ENCODE measurements around the gene KCNMA1.

Gene KCNMA1

GRCh38 chr10:76885816-76886215, 751.8 kb downstream of the KCNMA1 start:
- H3K4me3 ChIP-seq (ENCODE audit: low read length): no peak overlapping the region

GRCh38 chr10:76884673-76885275, 752.8 kb downstream of the KCNMA1 start:
- H3K4me3 ChIP-seq (ENCODE audit: low read length): no peak overlapping the region
- TF ChIP-seq ZNF274 (IDR thresholded peaks at IDR 0.05; ENCODE audit: low read depth, low read length): no peak

More at GRCh38 chr10:76885816-76886215, 751.8 kb downstream of the KCNMA1 start:
- TF ChIP-seq ZNF274 (IDR thresholded peaks at IDR 0.05; ENCODE audit: low read depth, low read length): no peak

- TF ChIP-seq ZNF274 (IDR thresholded peaks at IDR 0.05; ENCODE audit: low read depth, low read length): no peak
- H3K4me3 ChIP-seq (ENCODE audit: low read length): no peak overlapping the region
These were observed 754.0 kb downstream of the KCNMA1 start for GRCh38 chr10:76883596-76883995.

GRCh38 chr10:76882796-76883195, 754.8 kb downstream of the KCNMA1 start:
- TF ChIP-seq ZNF274 (IDR thresholded peaks at IDR 0.05; ENCODE audit: low read depth, low read length): no peak
- H3K4me3 ChIP-seq (ENCODE audit: low read length): no peak overlapping the region

- no peak for TF ChIP-seq ZNF274 (IDR thresholded peaks at IDR 0.05; ENCODE audit: low read depth, low read length)
- H3K4me3 ChIP-seq (ENCODE audit: low read length): no peak overlapping the region
These were observed 755.4 kb downstream of the KCNMA1 start for GRCh38 chr10:76882245-76882644.

GRCh38 chr10:76881477-76882220, 756.0 kb downstream of the KCNMA1 start:
- H3K4me3 ChIP-seq (ENCODE audit: low read length): no peak overlapping the region

GRCh38 chr10:76880931-76881330, 756.7 kb downstream of the KCNMA1 start:
- no peak overlapping the region for H3K4me3 ChIP-seq (ENCODE audit: low read length)
- no peak for TF ChIP-seq ZNF274 (IDR thresholded peaks at IDR 0.05; ENCODE audit: low read depth, low read length)

More at GRCh38 chr10:76881477-76882220, 756.0 kb downstream of the KCNMA1 start:
- no peak for TF ChIP-seq ZNF274 (IDR thresholded peaks at IDR 0.05; ENCODE audit: low read depth, low read length)

- H3K4me3 ChIP-seq (ENCODE audit: low read length): no peak overlapping the region
- no peak for TF ChIP-seq ZNF274 (IDR thresholded peaks at IDR 0.05; ENCODE audit: low read depth, low read length)
These were observed 758.3 kb downstream of the KCNMA1 start for GRCh38 chr10:76879116-76879913.

GRCh38 chr10:76878514-76878913, 759.1 kb downstream of the KCNMA1 start:
- H3K4me3 ChIP-seq (ENCODE audit: low read length): no peak overlapping the region
- TF ChIP-seq ZNF274 (IDR thresholded peaks at IDR 0.05; ENCODE audit: low read depth, low read length): no peak

GRCh38 chr10:76874896-76875295, 762.7 kb downstream of the KCNMA1 start:
- no peak for TF ChIP-seq ZNF274 (IDR thresholded peaks at IDR 0.05; ENCODE audit: low read depth, low read length)
- no peak overlapping the region for H3K4me3 ChIP-seq (ENCODE audit: low read length)

- no peak overlapping the region for H3K4me3 ChIP-seq (ENCODE audit: low read length)
- no peak for TF ChIP-seq ZNF274 (IDR thresholded peaks at IDR 0.05; ENCODE audit: low read depth, low read length)
These were observed 763.4 kb downstream of the KCNMA1 start for GRCh38 chr10:76874176-76874575.

GRCh38 chr10:76871697-76872295, 765.8 kb downstream of the KCNMA1 start:
- no peak overlapping the region for H3K4me3 ChIP-seq (ENCODE audit: low read length)
- no peak for TF ChIP-seq ZNF274 (IDR thresholded peaks at IDR 0.05; ENCODE audit: low read depth, low read length)

- no peak for TF ChIP-seq ZNF274 (IDR thresholded peaks at IDR 0.05; ENCODE audit: low read depth, low read length)
- H3K4me3 ChIP-seq (ENCODE audit: low read length): no peak overlapping the region
These were observed 767.7 kb downstream of the KCNMA1 start for GRCh38 chr10:76869931-76870330.
